Endothelial cell of umbilical vein (primary cell): ENCODE data around the gene CMSS1. TPM values are rescaled to one million over a fixed set of nuclear protein-coding genes. Genes with fewer than 3 reads are reported as not detected.

Source experiments
- BruUV-seq: library from RNA; stranded (reverse); fragments of 400-500 nt; replicated peaks from 2 replicates; lab custom pipeline; 2021; lab: Mats Ljungman, UMichigan
- CTCF ChIA-PET: fragments of 300-600, 350-600 bp; sonication (Branson Sonifier 250); formaldehyde crosslinking; loops from one replicate; lab custom pipeline; 2021; ENCODE audit warnings: antibody characterized with exemption, inconsistent platforms; lab: Charles Lee
- POLR2A ChIA-PET: fragments of 300-600, 350-600 bp; sonication (Branson Sonifier 250); formaldehyde crosslinking; loops from one replicate; lab custom pipeline; 2021; ENCODE audit warnings: antibody characterized with exemption, inconsistent platforms; lab: Charles Lee
- DNase-seq: peaks from one replicate; pipeline ENCODE4 v3.0.0-alpha.2; 2011; ENCODE audit warnings: low read depth, low spot score
- FAIRE-seq: peaks from 2 replicates; lab custom pipeline; 2011; peaks lifted over from hg19 to GRCh38; lab: Jason Lieb, UNC
- H2AFZ ChIP-seq: 2 replicates; pipeline ENCODE4 v1.6.0; 2012; ENCODE audit warnings: low read depth, low read length, control low read depth, inconsistent platforms
- H3K27ac ChIP-seq: 2 replicates; pipeline ENCODE4 v1.5.1; 2011; ENCODE audit warnings: low read depth, mild to moderate bottlenecking, control low read depth, low read length, moderate library complexity; ENCODE audit not compliant: insufficient read depth
- H3K27me3 ChIP-seq, 2 experiments: 2 replicates each; pipeline versions ENCODE4 v1.6.0 to v1.6.1; 2011; ENCODE audit warnings: low read length in 2 of 2, mixed read lengths in 1 of 2; ENCODE audit not compliant: control insufficient read depth in 2 of 2, insufficient read depth in 2 of 2
- H3K36me3 ChIP-seq, 2 experiments: 2 replicates in 1 of 2; 3 replicates in 1 of 2; pipeline ENCODE4 v1.5.1; 2011; ENCODE audit warnings: low read length in 2 of 2, mild to moderate bottlenecking in 1 of 2, moderate library complexity in 1 of 2; ENCODE audit not compliant: control insufficient read depth in 2 of 2, insufficient read depth in 2 of 2; ENCODE audit errors: extremely low read depth in 1 of 2
- H3K4me1 ChIP-seq: 3 replicates; pipeline ENCODE4 v1.5.1; 2011; ENCODE audit warnings: mild to moderate bottlenecking, low read length; ENCODE audit not compliant: control insufficient read depth, insufficient read depth; ENCODE audit errors: extremely low read depth
- H3K4me2 ChIP-seq: 2 replicates; pipeline ENCODE4 v1.6.1; 2011; ENCODE audit warnings: low read length, control low read depth, mixed read lengths; ENCODE audit not compliant: insufficient read depth
- H3K4me3 ChIP-seq, 3 experiments: fragments of 200-600 bp in 1 of 3; sonication (generic), shearing (Covaris generic) in 1 of 3; replicated peaks in 1 of 3; 2 replicates each; pipeline ENCODE4 v1.5.1; 2011 to 2016; ENCODE audit warnings: control low read depth in 3 of 3, low read length in 3 of 3, mild to moderate bottlenecking in 2 of 3, inconsistent platforms in 1 of 3, low read depth in 1 of 3, moderate library complexity in 1 of 3; ENCODE audit not compliant: insufficient read depth in 1 of 3
- H3K79me2 ChIP-seq: 2 replicates; pipeline ENCODE4 v1.6.0; 2012; ENCODE audit warnings: low read length, inconsistent platforms; ENCODE audit not compliant: control insufficient read depth, insufficient read depth
- H3K9ac ChIP-seq: replicated peaks from 2 replicates; pipeline ENCODE3; 2011; ENCODE audit warnings: low read length, control low read depth; ENCODE audit not compliant: insufficient read depth; ENCODE audit errors: extremely low read depth
- H3K9me1 ChIP-seq: replicated peaks from 3 replicates; pipeline ENCODE4 v1.6.0; 2011; ENCODE audit warnings: mild to moderate bottlenecking, low read length; ENCODE audit not compliant: control insufficient read depth, insufficient read depth; ENCODE audit errors: extremely low read depth
- H3K9me3 ChIP-seq: replicated peaks from 2 replicates; pipeline ENCODE4 v1.5.1; 2012; ENCODE audit warnings: low read length, inconsistent platforms; ENCODE audit not compliant: control insufficient read depth, insufficient read depth
- H4K20me1 ChIP-seq: replicated peaks from 2 replicates; pipeline ENCODE3; 2011; ENCODE audit warnings: mild to moderate bottlenecking, low read length; ENCODE audit not compliant: control insufficient read depth, insufficient read depth; ENCODE audit errors: extremely low read depth
- CTCF ChIP-seq, 2 donors: IDR thresholded peaks; 1 replicate in 1 of 2; 2 replicates in 1 of 2; pipeline ENCODE4 v1.5.1; 2011; ENCODE audit warnings: low read length in 2 of 2, mild to moderate bottlenecking in 2 of 2, moderate library complexity in 2 of 2, control low read depth in 1 of 2, inconsistent platforms in 1 of 2, low read depth in 1 of 2; ENCODE audit not compliant: insufficient read depth in 1 of 2; ENCODE audit errors: extremely low read depth in 1 of 2
- FOS ChIP-seq: IDR thresholded peaks from 2 replicates; pipeline ENCODE4 v1.6.1; 2011; ENCODE audit warnings: mild to moderate bottlenecking, low read length, moderate library complexity, borderline replicate concordance; ENCODE audit not compliant: insufficient read depth
- GATA2 ChIP-seq: IDR thresholded peaks from 2 replicates; pipeline ENCODE4 v1.7.0; 2011; ENCODE audit warnings: low read depth, mild to moderate bottlenecking, moderate library complexity, mixed read lengths, low read length; ENCODE audit not compliant: insufficient read length, insufficient read depth
- JUN ChIP-seq: IDR thresholded peaks from 2 replicates; pipeline ENCODE4 v1.6.1; 2011; ENCODE audit warnings: borderline replicate concordance, low read depth; ENCODE audit not compliant: insufficient read length, insufficient read depth
- MYC ChIP-seq: IDR thresholded peaks from one replicate; pipeline ENCODE4 v1.6.1; 2011; ENCODE audit warnings: mild to moderate bottlenecking, low read depth, low read length
- POLR2AphosphoS5 ChIP-seq: IDR thresholded peaks from 2 replicates; pipeline ENCODE4 v1.6.1; 2012; ENCODE audit warnings: low read depth, mild to moderate bottlenecking, control low read depth, low read length, moderate library complexity; ENCODE audit not compliant: insufficient read depth
- dilution Hi-C: fragments of 300-500 bp; cut with MboI; formaldehyde crosslinking; loops from one replicate; pipeline ENCODE4 v1.15.0; 2019; ENCODE audit warnings: low sequenced_read_pairs; ENCODE audit not compliant: extremely low pct_ligation_motif_present
- intact Hi-C: fragments of 100-400 bp; cut with micrococcal nuclease; formaldehyde crosslinking; loops from one replicate; pipeline ENCODE4 v1.10.0; 2022
- polyA plus RNA-seq, 4 experiments: library from polyadenylated mRNA; depleted of rRNA in 3 of 4; stranded (reverse) in 3 of 4; unstranded in 1 of 4; fragments of >200 nt; gene quantifications; 2 replicates each; pipeline versions ENCODE4 v1.2.1 to v1.2.3, GENCODE V29; 2011 to 2012; ENCODE audit warnings: missing spikeins in 1 of 4
- total RNA-seq: library from RNA; stranded (reverse); gene quantifications from 2 replicates; pipeline ENCODE4 v1.2.3, GENCODE V29; 2021

The CMSS1 gene
- total and polyA plus RNA-seq, 2 donors (not counting 3 experiments of a cell fraction or from before 2014, with no cell fraction given): 9.7 to 60.6 TPM

GRCh38 chr3:100041328-100041749 is 223.7 kb downstream of the CMSS1 start:
- TF ChIP-seq CTCF (IDR thresholded peaks at IDR 0.05; ENCODE audit: extremely low read depth in 1 of 2, insufficient read depth in 1 of 2, low read depth in 1 of 2, low read length in 2 of 2): no peak
- TF ChIP-seq POLR2AphosphoS5: peak; percentile 51
- peak; percentile 89 for TF ChIP-seq FOS
- TF ChIP-seq MYC: no peak
- peak; percentile 100 for TF ChIP-seq JUN
- TF ChIP-seq GATA2: no peak
- no peaks in the 10 kb centered on the region for H3K79me2 ChIP-seq
- peak; percentile 86 for FAIRE-seq
- dilution Hi-C loops (no loop called here), intact Hi-C loops (loop anchor here (1.0 to 5.0 kb wide), 12 partner anchors 28 to 1069 kb away; partner anchors contain the start of genes LNP1 and TOMM70)
- no peaks in the 10 kb centered on the region for H3K27me3 ChIP-seq
- ChIA-PET POLR2A (interaction anchor here (0.6 to 2.7 kb wide), 12 partner anchors 20 to 219 kb away, joined by 3 to 19 read pairs (median 5); partner anchors contain the start of gene TBC1D23), CTCF (interaction anchor here (0.9 to 3.3 kb wide), 12 partner anchors 9 to 213 kb away, joined by 3 to 35 read pairs (median 5); no protein-coding TSS in a partner anchor)
- no peaks in the 10 kb centered on the region for H3K9me1 ChIP-seq
- no TSS peak for BruUV-seq
- H3K9ac ChIP-seq: peak overlapping the region; percentile 97
- H2AFZ ChIP-seq: no peak overlapping the region
- H3K36me3 ChIP-seq: no peaks in the 10 kb centered on the region
- H3K4me3 ChIP-seq: peak overlapping the region in 1 of 3 experiments; percentile 29
- H3K9me3 ChIP-seq: no peaks in the 10 kb centered on the region
- H3K27ac ChIP-seq: peak overlapping the region; percentile 100
- H3K4me1 ChIP-seq: peaks cover 46% of the 10 kb centered on the region
- H3K4me2 ChIP-seq: peak overlapping the region; percentile 85
- no peaks in the 10 kb centered on the region for H4K20me1 ChIP-seq
- peak; percentile 99 for DNase-seq
